Thymus (tissue), 11 donors: Measurements from ENCODE around the gene GPC6. TPM values are rescaled to one million over a fixed set of nuclear protein-coding genes. Genes with fewer than 3 reads are reported as not detected.

Source experiments
- DNase-seq, 9 donors: peaks; one replicate each; pipeline ENCODE4 v3.0.0-alpha.2; 2013; ENCODE audit warnings: low spot score in 9 of 9, low read depth in 6 of 9, missing footprints in 1 of 9
- H3K27ac ChIP-seq, 2 donors: one replicate each; pipeline ENCODE4 v1.5.1; 2013; ENCODE audit warnings: control low read depth in 1 of 2, low read depth in 1 of 2, low read length in 1 of 2, mild to moderate bottlenecking in 1 of 2, moderate library complexity in 1 of 2
- H3K27me3 ChIP-seq, 2 donors: one replicate each; pipeline ENCODE4 v1.5.1; 2013; ENCODE audit warnings: low read length in 1 of 2; ENCODE audit not compliant: control insufficient read depth in 2 of 2, insufficient read depth in 1 of 2
- H3K36me3 ChIP-seq, 2 donors: one replicate each; pipeline ENCODE4 v1.5.1; 2013; ENCODE audit warnings: low read length in 1 of 2, mild to moderate bottlenecking in 1 of 2, moderate library complexity in 1 of 2; ENCODE audit not compliant: control insufficient read depth in 2 of 2, insufficient read depth in 2 of 2
- H3K4me1 ChIP-seq, 2 donors: one replicate each; pipeline ENCODE4 v1.5.1; 2013; ENCODE audit warnings: low read length in 2 of 2; ENCODE audit not compliant: control insufficient read depth in 2 of 2, insufficient read depth in 2 of 2
- H3K4me3 ChIP-seq, 2 donors: one replicate each; pipeline ENCODE4 v1.5.1; 2013; ENCODE audit warnings: low read length in 2 of 2, control low read depth in 1 of 2, mild to moderate bottlenecking in 1 of 2
- H3K9me3 ChIP-seq, 2 donors: one replicate each; pipeline ENCODE4 v1.5.1; 2013; ENCODE audit warnings: low read length in 1 of 2, mild to moderate bottlenecking in 1 of 2; ENCODE audit not compliant: control insufficient read depth in 2 of 2, insufficient read depth in 1 of 2
- WGBS: extraction: QIAGEN DNeasy Blood & Tissue Kit; methylation state at CpG from one replicate; pipeline ENCODE4 v1.1.7; 2013; 5-methylcytosine and 5-hydroxymethylcytosine counted together
- polyA plus RNA-seq: library from polyadenylated mRNA; stranded (reverse); fragments of 200-250 nt; gene quantifications from one replicate; pipeline ENCODE4 v1.2.3, GENCODE V29; 2013
- total RNA-seq: library from RNA; stranded (reverse); fragments of 120-200 nt; gene quantifications from one replicate; pipeline ENCODE4 v1.2.4, GENCODE V29; 2013
- donor health status: healthy.

Gene GPC6
- total and polyA plus RNA-seq, 2 donors = 1.1 to 6.9 TPM

- Histone ChIP-seq H3K36me3 (no peaks in the 10 kb centered on the region), H3K4me3 (no peak overlapping the region), H3K9me3 (no peaks in the 10 kb centered on the region), H3K27me3 (no peaks in the 10 kb centered on the region), H3K27ac (no peak overlapping the region), H3K4me1 (no peaks in the 10 kb centered on the region)
- no peak for DNase-seq
- 90% methylated on average over 3 of the region's 3 CpGs for WGBS
Measured at GRCh38 chr13:93811738-93812112, 585.1 kb downstream of the GPC6 start.

- no peak for DNase-seq
- H3K9me3 ChIP-seq = no peaks in the 10 kb centered on the region
- WGBS = 86% methylated on average over 3 of the region's 3 CpGs
- no peaks in the 10 kb centered on the region for H3K36me3 ChIP-seq
- H3K27me3 ChIP-seq = no peaks in the 10 kb centered on the region
- no peak overlapping the region for H3K27ac ChIP-seq
- no peaks in the 10 kb centered on the region for H3K4me1 ChIP-seq
- no peak overlapping the region for H3K4me3 ChIP-seq
Measured at GRCh38 chr13:93814658-93815057, 588.1 kb downstream of the GPC6 start.

DNA sequence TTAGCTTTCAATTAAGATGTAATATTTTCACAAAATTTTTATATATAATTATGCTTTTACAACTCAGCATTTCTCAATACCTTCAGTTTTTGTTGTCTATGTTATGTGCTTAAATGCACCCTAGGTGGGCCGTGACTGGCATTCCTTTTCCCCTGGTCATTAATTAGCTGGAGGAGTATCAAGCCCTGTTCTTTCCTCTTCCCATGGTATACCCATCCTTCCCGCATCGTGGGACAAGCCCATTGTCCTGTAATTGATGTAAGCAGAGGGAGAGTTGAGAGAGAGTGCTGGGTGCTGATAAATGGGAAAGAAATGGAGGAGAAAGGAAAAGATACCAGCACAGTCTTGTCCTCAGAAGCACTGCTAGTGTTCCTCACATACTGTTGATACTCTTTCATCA lies 591.7 kb downstream of the GPC6 start:
- 94% methylated on average over 3 of the region's 3 CpGs for WGBS
- Histone ChIP-seq H3K27ac (no peak overlapping the region), H3K4me1 (no peaks in the 10 kb centered on the region), H3K27me3 (no peaks in the 10 kb centered on the region), H3K9me3 (no peaks in the 10 kb centered on the region), H3K36me3 (no peaks in the 10 kb centered on the region), H3K4me3 (no peak overlapping the region)
- no peak for DNase-seq

DNA sequence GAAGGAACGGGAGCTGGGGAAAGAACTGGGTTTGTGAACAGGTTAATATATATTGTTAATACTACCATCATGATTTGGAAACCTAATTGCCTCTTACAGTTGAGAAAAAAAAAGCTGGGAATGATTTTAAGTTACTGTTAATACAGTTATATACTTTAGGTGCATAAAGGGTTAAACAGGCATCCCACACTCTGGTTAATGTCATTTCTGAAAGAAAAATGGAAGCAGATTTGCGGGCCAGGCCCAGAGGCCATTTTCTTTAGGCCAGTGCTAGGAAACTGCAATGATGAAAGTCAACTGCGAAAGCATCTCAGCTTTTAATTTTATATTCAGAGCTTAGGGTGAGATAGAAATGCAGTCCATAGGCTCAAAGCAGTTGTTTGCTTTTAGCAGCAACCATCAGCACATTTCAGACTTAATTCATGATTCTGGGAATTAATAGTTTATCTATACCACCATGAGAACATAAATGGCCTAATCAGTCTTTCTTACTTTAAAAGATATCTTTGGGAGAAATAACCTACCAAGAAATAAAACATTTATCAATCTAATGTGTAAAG lies 592.8 kb downstream of the GPC6 start:
- Histone ChIP-seq H3K9me3 (no peaks in the 10 kb centered on the region), H3K4me1 (no peaks in the 10 kb centered on the region), H3K27ac (no peak overlapping the region), H3K36me3 (no peaks in the 10 kb centered on the region), H3K27me3 (no peaks in the 10 kb centered on the region), H3K4me3 (no peak overlapping the region)
- 95% methylated on average over 3 of the region's 3 CpGs for WGBS
- no peak for DNase-seq

DNA sequence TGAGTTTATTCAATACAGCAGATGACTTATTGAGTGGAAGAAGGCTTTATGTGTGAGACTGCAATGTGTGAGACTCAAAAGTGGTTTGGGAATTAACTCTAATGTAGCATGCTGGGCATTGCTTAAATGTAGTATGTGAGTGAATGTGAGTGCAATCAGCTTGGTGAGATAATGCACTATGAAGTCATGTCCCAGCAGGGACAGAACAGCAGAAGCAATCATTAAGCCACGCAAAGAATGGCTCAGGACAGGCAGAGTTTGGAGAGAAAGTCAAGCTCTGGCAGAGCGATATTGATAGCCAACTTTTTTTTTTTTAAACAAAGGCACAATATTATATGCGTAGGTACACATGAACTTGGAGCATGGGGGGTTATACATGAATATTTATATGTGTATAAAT lies 597.7 kb downstream of the GPC6 start:
- Histone ChIP-seq H3K27ac (no peak overlapping the region), H3K36me3 (no peaks in the 10 kb centered on the region), H3K4me3 (no peak overlapping the region), H3K9me3 (no peaks in the 10 kb centered on the region), H3K27me3 (no peaks in the 10 kb centered on the region), H3K4me1 (no peaks in the 10 kb centered on the region)
- 96% methylated on average over 3 of the region's 3 CpGs for WGBS
- DNase-seq = no peak

- H3K27me3 ChIP-seq = no peaks in the 10 kb centered on the region
- no peaks in the 10 kb centered on the region for H3K9me3 ChIP-seq
- no peak for DNase-seq
- H3K36me3 ChIP-seq = no peaks in the 10 kb centered on the region
- H3K4me3 ChIP-seq = no peak overlapping the region
- H3K27ac ChIP-seq = no peak overlapping the region
- 91% methylated on average over 3 of the region's 3 CpGs for WGBS
- H3K4me1 ChIP-seq = no peaks in the 10 kb centered on the region
Measured at GRCh38 chr13:93834051-93834450, 607.4 kb downstream of the GPC6 start.

GRCh38 chr13:93843082-93843481 lies 616.5 kb downstream of the GPC6 start:
- H3K9me3 ChIP-seq = no peaks in the 10 kb centered on the region
- no peak for DNase-seq
- no peaks in the 10 kb centered on the region for H3K36me3 ChIP-seq
- no peaks in the 10 kb centered on the region for H3K27me3 ChIP-seq
- 88% methylated on average over 3 of the region's 3 CpGs for WGBS
- no peak overlapping the region for H3K27ac ChIP-seq
- no peak overlapping the region for H3K4me3 ChIP-seq
- no peaks in the 10 kb centered on the region for H3K4me1 ChIP-seq

DNA sequence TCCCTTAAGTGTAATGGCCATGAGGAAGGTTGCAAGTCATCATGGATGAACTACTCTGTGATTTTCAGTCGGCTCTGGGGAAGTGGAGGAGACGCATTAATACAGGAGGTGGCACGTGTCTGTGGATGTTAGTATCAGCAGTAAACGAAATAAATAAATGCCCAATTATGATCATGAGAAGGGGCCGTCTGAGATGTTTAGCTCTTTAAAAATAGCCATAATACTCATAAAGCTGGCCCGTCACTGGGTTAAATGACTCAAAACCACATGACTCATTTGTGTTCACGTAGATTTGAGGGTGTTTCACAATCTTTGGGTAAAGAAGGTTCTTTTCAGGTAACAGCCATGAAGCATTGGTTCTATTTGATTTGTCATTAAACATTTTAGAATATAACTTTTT lies 620.6 kb downstream of the GPC6 start:
- no peaks in the 10 kb centered on the region for H3K36me3 ChIP-seq
- H3K4me3 ChIP-seq = no peak overlapping the region
- H3K9me3 ChIP-seq = no peaks in the 10 kb centered on the region
- no peaks in the 10 kb centered on the region for H3K4me1 ChIP-seq
- 89% methylated on average over 7 of the region's 7 CpGs for WGBS
- H3K27ac ChIP-seq = no peak overlapping the region
- DNase-seq = no peak
- H3K27me3 ChIP-seq = no peaks in the 10 kb centered on the region

DNA sequence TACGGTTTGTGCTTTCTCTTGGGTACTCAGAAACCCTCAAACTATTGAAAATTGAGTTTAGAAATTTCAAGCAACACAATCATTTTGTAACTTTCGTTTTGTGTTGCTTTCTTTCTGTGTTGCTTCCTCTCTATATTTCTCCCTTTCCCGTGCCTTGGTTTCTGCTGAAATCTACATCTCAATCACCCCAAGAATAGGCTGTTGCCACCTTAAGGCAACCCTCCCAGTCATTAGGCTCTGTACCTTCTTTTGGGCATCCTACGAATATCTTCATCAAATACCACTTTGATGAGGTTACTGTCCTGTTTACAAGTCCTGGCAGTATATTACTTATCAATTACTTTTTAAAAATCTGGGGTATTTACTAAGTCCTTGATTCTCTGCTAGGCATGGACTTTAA lies 621.6 kb downstream of the GPC6 start:
- 75% methylated on average over 4 of the region's 4 CpGs for WGBS
- DNase-seq = no peak
- no peaks in the 10 kb centered on the region for H3K27me3 ChIP-seq

DNA sequence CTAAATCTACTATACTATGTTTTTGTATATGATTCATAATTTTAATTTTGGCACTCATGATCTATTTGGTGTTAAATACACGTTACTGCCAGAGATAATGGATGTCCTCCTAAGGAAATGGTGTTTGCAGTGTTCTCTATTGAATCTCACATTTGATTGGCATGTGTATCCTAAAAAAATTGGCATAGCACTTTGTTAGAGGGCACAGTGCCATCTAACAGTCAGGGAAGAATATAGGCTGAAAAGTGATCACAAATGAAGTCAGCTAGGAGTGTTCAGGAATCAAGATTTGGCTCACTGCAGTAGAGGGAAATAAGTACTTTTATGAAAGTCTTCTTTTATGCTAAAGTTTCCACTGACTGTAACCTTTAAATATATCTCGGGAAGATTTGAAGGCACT lies 624.6 kb downstream of the GPC6 start:
- DNase-seq = no peak
- no peak overlapping the region for H3K4me3 ChIP-seq
- H3K36me3 ChIP-seq = no peaks in the 10 kb centered on the region
- no peaks in the 10 kb centered on the region for H3K27me3 ChIP-seq
- H3K27ac ChIP-seq = no peak overlapping the region
- 91% methylated on average over 2 of the region's 2 CpGs for WGBS
- no peaks in the 10 kb centered on the region for H3K4me1 ChIP-seq
- no peaks in the 10 kb centered on the region for H3K9me3 ChIP-seq

More for the DNA sequence above, 621.6 kb downstream of the GPC6 start:
- Histone ChIP-seq H3K4me1 (no peaks in the 10 kb centered on the region), H3K36me3 (no peaks in the 10 kb centered on the region), H3K4me3 (no peak overlapping the region), H3K9me3 (no peaks in the 10 kb centered on the region), H3K27ac (no peak overlapping the region)
